WTC11 (cell line): ENCODE results near the gene NNMT.

Source experiments
- ESRRA ChIP-seq: sonication (generic); formaldehyde crosslinking; IDR thresholded peaks from 2 replicates; pipeline ENCODE4 v1.8.1; 2022; ENCODE audit warnings: mild to moderate bottlenecking, missing genetic modification reagents, borderline replicate concordance
- TF ChIP-seq, protein P1 (sequence below): fragments of 200-600 bp; IDR thresholded peaks from 2 replicates; pipeline ENCODE4 v1.8.0; 2022; ENCODE audit warnings: antibody characterized with exemption

DNA sequence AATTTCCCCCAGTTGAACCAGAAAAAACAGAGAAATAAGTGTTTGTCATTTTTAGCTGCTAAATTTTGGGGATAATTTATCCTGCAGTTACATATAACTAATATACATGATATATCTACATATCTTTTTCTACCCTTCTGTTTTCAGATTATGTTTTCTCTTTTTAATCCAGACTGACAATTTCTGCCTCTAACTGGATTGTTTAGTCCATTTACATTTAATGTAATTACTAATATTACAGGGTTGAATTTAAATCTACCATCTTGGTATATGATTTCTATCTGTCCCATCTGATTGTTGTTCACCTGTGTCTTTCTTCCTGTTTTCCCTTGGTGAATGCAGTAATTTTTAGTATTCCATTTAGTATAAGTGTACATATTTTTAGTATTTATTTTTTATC lies 5.7 kb downstream of the NNMT start:
- TF ChIP-seq, protein P1, sequence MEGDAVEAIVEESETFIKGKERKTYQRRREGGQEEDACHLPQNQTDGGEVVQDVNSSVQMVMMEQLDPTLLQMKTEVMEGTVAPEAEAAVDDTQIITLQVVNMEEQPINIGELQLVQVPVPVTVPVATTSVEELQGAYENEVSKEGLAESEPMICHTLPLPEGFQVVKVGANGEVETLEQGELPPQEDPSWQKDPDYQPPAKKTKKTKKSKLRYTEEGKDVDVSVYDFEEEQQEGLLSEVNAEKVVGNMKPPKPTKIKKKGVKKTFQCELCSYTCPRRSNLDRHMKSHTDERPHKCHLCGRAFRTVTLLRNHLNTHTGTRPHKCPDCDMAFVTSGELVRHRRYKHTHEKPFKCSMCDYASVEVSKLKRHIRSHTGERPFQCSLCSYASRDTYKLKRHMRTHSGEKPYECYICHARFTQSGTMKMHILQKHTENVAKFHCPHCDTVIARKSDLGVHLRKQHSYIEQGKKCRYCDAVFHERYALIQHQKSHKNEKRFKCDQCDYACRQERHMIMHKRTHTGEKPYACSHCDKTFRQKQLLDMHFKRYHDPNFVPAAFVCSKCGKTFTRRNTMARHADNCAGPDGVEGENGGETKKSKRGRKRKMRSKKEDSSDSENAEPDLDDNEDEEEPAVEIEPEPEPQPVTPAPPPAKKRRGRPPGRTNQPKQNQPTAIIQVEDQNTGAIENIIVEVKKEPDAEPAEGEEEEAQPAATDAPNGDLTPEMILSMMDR = no peak
- TF ChIP-seq ESRRA (CRISPR knock-in tag) = no peak
